CD4-positive, alpha-beta T cell treated with Interleukin-17A for 4 hours (primary cell): ENCODE results near the gene GLRX3.
"Not testable (repeated sequence)": the region's sequence is repeated elsewhere in the genome, so short reads cannot be mapped to it uniquely, and the experiment has no call there.

Experiments
- DNase-seq: peaks from one replicate; pipeline ENCODE4 v3.0.0-alpha.2; 2020; ENCODE audit warnings: mixed read lengths

GLRX3 gene

GRCh38 chr10:130190055-130190736 is 54.0 kb downstream of the GLRX3 start:
- DNase-seq, result peak; percentile 93

GRCh38 chr10:130190737-130191115 is 54.5 kb downstream of the GLRX3 start:
- DNase-seq, result no peak

- DNase-seq, result no peak
These were observed 55.2 kb downstream of the GLRX3 start for GRCh38 chr10:130191380-130191779.

GRCh38 chr10:130192276-130192848 is 56.2 kb downstream of the GLRX3 start:
- DNase-seq, result no peak

- DNase-seq, result no peak
These were observed 56.8 kb downstream of the GLRX3 start for GRCh38 chr10:130193033-130193432.

- no peak for DNase-seq
These were observed 57.5 kb downstream of the GLRX3 start for GRCh38 chr10:130193493-130194193.

- no peak for DNase-seq
These were observed 58.2 kb downstream of the GLRX3 start for GRCh38 chr10:130194194-130194990.

- DNase-seq, result no peak
These were observed 58.9 kb downstream of the GLRX3 start for GRCh38 chr10:130194991-130195645.

GRCh38 chr10:130195746-130196294 is 59.6 kb downstream of the GLRX3 start:
- no peak for DNase-seq

- DNase-seq, result no peak
These were observed 60.6 kb downstream of the GLRX3 start for GRCh38 chr10:130196511-130197487.

GRCh38 chr10:130198651-130199050 is 62.5 kb downstream of the GLRX3 start:
- no peak for DNase-seq

- DNase-seq, result no peak
These were observed 64.2 kb downstream of the GLRX3 start for GRCh38 chr10:130200179-130201042.

- no peak for DNase-seq
These were observed 64.8 kb downstream of the GLRX3 start for GRCh38 chr10:130201043-130201380.

GRCh38 chr10:130202150-130202549 is 66.0 kb downstream of the GLRX3 start:
- DNase-seq, result not testable (repeated sequence)

- DNase-seq, result no peak
These were observed 66.9 kb downstream of the GLRX3 start for GRCh38 chr10:130202984-130203621.

- DNase-seq, result no peak
These were observed 67.4 kb downstream of the GLRX3 start for GRCh38 chr10:130203626-130204025.

- DNase-seq, result no peak
These were observed 70.1 kb downstream of the GLRX3 start for GRCh38 chr10:130206216-130206737.

- no peak for DNase-seq
These were observed 71.0 kb downstream of the GLRX3 start for GRCh38 chr10:130207205-130207604.

- DNase-seq, result no peak
These were observed 72.6 kb downstream of the GLRX3 start for GRCh38 chr10:130208807-130209206.

- no peak for DNase-seq
These were observed 76.6 kb downstream of the GLRX3 start for GRCh38 chr10:130212746-130213145.
